Heart left ventricle (tissue), 16 donors: Measurements from ENCODE around the gene FGB. TPM values are rescaled to one million over a fixed set of nuclear protein-coding genes. Genes with fewer than 3 reads are reported as not detected.
A peak's percentile ranks its signal among the peaks of the same experiment; 100 is the strongest.

ENCODE experiments used
- ATAC-seq, 4 donors: fragments of 200-7000 bp; cut with Tn5 transposase; one replicate each; pipeline ENCODE4 v1.9.1; 2020 to 2022; ENCODE audit warnings: moderate library complexity in 4 of 4, mild to moderate bottlenecking in 3 of 4, moderate number of reproducible peaks in 1 of 4
- DNase-seq, 5 donors: peaks; one replicate each; pipeline ENCODE4 v3.0.0-alpha.2; 2020
- H3K27ac ChIP-seq, 12 donors: fragments of 200-600 bp; sonication (generic) in 4 of 12; one replicate each; pipeline versions ENCODE4 v1.5.0 to v1.8.0; 2016 to 2022; ENCODE audit warnings: mild to moderate bottlenecking in 2 of 12
- H3K27me3 ChIP-seq, 9 donors: fragments of 200-600 bp; sonication (generic) in 2 of 9; one replicate each; pipeline versions ENCODE4 v1.5.1 to v1.8.0; 2016 to 2022; ENCODE audit warnings: mild to moderate bottlenecking in 3 of 9
- H3K36me3 ChIP-seq, 9 donors: fragments of 200-600 bp; sonication (generic) in 2 of 9; one replicate each; pipeline versions ENCODE4 v1.5.0 to v1.8.0; 2018 to 2022; ENCODE audit warnings: mild to moderate bottlenecking in 2 of 9
- H3K4me1 ChIP-seq, 12 donors: fragments of 200-600 bp; sonication (generic) in 4 of 12; one replicate each; pipeline versions ENCODE4 v1.5.0 to v1.8.0; 2016 to 2022; ENCODE audit warnings: mild to moderate bottlenecking in 3 of 12
- H3K4me3 ChIP-seq, 12 donors: fragments of 200-600 bp; sonication (generic) in 4 of 12; one replicate each; pipeline versions ENCODE4 v1.5.0 to v1.8.0; 2017 to 2022; ENCODE audit warnings: mild to moderate bottlenecking in 9 of 12, moderate library complexity in 4 of 12
- H3K9me3 ChIP-seq, 12 donors: fragments of 200-600 bp; sonication (generic) in 4 of 12; one replicate each; pipeline versions ENCODE4 v1.5.0 to v1.8.0; 2016 to 2022; ENCODE audit warnings: mild to moderate bottlenecking in 1 of 12
- POLR2A ChIP-seq, 2 donors: fragments of 450-650 bp; IDR thresholded peaks; one replicate each; pipeline ENCODE4 v1.6.1; 2017; ENCODE audit warnings: antibody characterized with exemption in 2 of 2, mild to moderate bottlenecking in 2 of 2, moderate library complexity in 2 of 2
- WGBS, 4 donors: extraction: QIAGEN DNeasy Blood & Tissue Kit in 2 of 4; methylation state at CpG; one replicate each; pipeline versions ENCODE4 v1.1.5 to v1.1.7; 2013 to 2018; 5-methylcytosine and 5-hydroxymethylcytosine counted together
- intact Hi-C, 10 donors: fragments of 100-400 bp; cut with DNase I; formaldehyde crosslinking; loops; one replicate each; pipeline versions ENCODE4 v1.11.1 to v1.14.2; 2022
- polyA plus RNA-seq, 2 donors: library from polyadenylated mRNA; stranded (reverse); fragments of 200-250 nt; gene quantifications; one replicate each; pipeline ENCODE4 v1.2.3, GENCODE V29; 2013
- total RNA-seq, 9 donors: library from RNA; depleted of rRNA in 2 of 9; stranded (reverse); fragments of >200 nt in 2 of 9; fragmentation: NEBNext Ultra II Directional in 3 of 9; extraction: Animal tissue kit (Norgen Biotek cat#: 25700) in 3 of 9; gene quantifications; one replicate each; pipeline versions ENCODE4 v1.1.0 to v1.2.4, GENCODE V29; 2016 to 2023
- TF ChIP-seq, protein P1 (sequence below), 12 donors: fragments of 200-600 bp; sonication (generic) in 4 of 12; IDR thresholded peaks; one replicate each; pipeline versions ENCODE4 v1.5.0 to v1.8.0; 2018 to 2022; ENCODE audit warnings: antibody characterized with exemption in 12 of 12, mild to moderate bottlenecking in 5 of 12
- donor health status: ischemic (EF 13 %, LVEDD 7.1; RV severe dilation, severe dysfunction).
- donor health status: healthy with polysubstance abuse.
- donor health status: DM: no; HTN: yes; CAD: no.
- donor health status: DM: no; HTN: no; CAD: no.
- donor health status: ischemic (EF 25% LVEDD 6.9; RV normal size, moderate dysfunction).
- donor health status: ischemic (EF 25% LVEDD 5.7; RV mildly dilated, moderate dysfunction).
- donor health status: healthy.
- donor health status: DM: yes; HTN: yes; CAD: no.
- donor health status: ischemic (EF 35%, LVEDD 5.7; RV mildly dilated, moderate dysfunction).
- donor health status: nonischemic (EF 11% LVEDD 7.7; RV severe dilation, severe dysfunction).
- donor health status: DM: yes; HTN: yes; CAD: no.
- donor health status: PGD.
- donor health status: ischemic (EF 29% LVEDD 5.4; RV normal size, mild dysfunction).
- donor health status: nonischemic (EF 23%, LVEDD 6.1; RV moderate dilation, normal function).

FGB gene
- total and polyA plus RNA-seq, 11 donors: 0.25 to 1.6 (median 0.46) TPM; not detected in 8

DNA sequence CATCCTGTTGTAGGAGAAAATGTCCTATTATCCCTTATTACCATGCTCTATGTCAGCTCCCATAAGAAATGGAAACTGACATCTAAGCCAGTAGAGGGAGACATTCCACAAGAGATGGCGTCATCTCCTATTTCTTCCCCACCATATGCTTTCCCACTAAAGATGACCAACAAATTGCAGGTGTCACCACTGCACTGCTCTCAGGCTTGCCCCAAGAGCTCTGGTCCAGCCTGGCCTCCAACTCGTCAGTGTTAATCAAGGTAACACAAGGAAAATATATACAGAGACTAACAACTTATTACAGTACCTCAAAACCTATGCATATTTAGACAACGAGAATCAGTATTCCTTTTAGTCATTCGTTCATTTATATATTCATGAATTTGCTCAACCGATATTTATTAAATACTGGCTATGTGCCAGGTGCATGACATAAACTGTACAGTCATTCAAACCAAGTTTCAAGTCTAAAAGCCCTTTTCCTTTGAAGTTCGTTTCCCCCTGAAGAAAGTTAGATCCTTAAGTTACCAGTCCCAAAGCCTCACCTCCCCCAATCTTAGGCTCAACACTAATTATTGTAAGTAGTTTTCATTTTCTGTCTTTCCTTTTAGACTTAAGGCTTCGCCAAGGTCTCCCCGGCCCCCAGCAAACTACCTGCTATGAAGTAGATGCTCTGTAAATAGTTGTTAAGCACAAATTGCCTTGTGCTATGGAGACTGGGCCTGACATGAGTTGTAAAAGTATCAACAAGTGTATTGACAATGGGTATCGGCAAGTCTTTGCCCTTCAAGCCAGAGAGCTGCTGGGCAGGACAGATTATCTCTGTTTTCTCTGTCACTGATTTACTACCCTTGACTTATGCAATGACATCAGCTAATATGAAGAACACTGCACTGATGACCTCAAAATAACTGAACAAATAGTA, 3.1 kb upstream of the FGB start:
- DNase-seq: no peak
- H3K27me3 ChIP-seq: no peaks in the 10 kb centered on the region
- WGBS, 4 donors: 69 to 76% (median 75%) methylated on average over 9 of the region's 9 CpGs
- no peak overlapping the region for H3K27ac ChIP-seq
- H3K36me3 ChIP-seq: no peaks in the 10 kb centered on the region
- TF ChIP-seq, protein P1, sequence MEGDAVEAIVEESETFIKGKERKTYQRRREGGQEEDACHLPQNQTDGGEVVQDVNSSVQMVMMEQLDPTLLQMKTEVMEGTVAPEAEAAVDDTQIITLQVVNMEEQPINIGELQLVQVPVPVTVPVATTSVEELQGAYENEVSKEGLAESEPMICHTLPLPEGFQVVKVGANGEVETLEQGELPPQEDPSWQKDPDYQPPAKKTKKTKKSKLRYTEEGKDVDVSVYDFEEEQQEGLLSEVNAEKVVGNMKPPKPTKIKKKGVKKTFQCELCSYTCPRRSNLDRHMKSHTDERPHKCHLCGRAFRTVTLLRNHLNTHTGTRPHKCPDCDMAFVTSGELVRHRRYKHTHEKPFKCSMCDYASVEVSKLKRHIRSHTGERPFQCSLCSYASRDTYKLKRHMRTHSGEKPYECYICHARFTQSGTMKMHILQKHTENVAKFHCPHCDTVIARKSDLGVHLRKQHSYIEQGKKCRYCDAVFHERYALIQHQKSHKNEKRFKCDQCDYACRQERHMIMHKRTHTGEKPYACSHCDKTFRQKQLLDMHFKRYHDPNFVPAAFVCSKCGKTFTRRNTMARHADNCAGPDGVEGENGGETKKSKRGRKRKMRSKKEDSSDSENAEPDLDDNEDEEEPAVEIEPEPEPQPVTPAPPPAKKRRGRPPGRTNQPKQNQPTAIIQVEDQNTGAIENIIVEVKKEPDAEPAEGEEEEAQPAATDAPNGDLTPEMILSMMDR (IDR thresholded peaks at IDR 0.05): peak in 7 of 12 donors; percentile 4 to 40 (median 31)
- no peak for TF ChIP-seq POLR2A (IDR thresholded peaks at IDR 0.05)
- no peaks in the 10 kb centered on the region for H3K4me1 ChIP-seq
- no peak for ATAC-seq
- no peaks in the 10 kb centered on the region for H3K9me3 ChIP-seq
- H3K4me3 ChIP-seq: no peak overlapping the region
- intact Hi-C loops: loop anchor here in 7 of 10 donors (5.0 to 10.0 kb wide), 6 partner anchors 58 to 815 kb away; partner anchors contain the start of gene MAP9 (in 2 of the 7)

DNA sequence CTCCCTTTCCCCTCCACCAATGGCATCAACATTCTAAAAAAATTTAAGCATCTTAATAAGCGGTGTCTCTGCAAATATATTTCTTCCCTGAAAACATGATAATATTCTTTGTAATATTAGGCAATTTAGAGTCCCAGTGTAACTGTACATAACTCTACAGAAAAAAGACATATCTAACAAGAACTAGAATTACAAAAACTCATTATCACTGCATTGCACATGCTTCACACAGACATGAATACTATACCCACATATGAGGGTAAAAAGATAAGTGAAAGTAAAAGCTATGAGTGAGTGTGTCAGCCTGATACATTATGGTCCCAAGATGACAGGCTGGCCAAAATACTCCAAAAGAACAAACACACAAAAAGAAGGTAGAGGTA, 2.4 kb upstream of the FGB start:
- Histone ChIP-seq H3K36me3 (no peaks in the 10 kb centered on the region), H3K27me3 (no peaks in the 10 kb centered on the region), H3K4me1 (no peaks in the 10 kb centered on the region), H3K27ac (no peak overlapping the region), H3K9me3 (no peaks in the 10 kb centered on the region), H3K4me3 (no peak overlapping the region)
- WGBS, 4 donors: 93 to 97% (median 94%) methylated on average over 1 of the region's 1 CpG
- ATAC-seq: no peak
- no peak for TF ChIP-seq POLR2A (IDR thresholded peaks at IDR 0.05)
- TF ChIP-seq, protein P1 (IDR thresholded peaks at IDR 0.05): no peak
- no peak for DNase-seq
- intact Hi-C loops: loop anchor here in 1 of 10 donors (10.0 kb wide), 1 partner anchor 204 kb away; no protein-coding TSS in a partner anchor

DNA sequence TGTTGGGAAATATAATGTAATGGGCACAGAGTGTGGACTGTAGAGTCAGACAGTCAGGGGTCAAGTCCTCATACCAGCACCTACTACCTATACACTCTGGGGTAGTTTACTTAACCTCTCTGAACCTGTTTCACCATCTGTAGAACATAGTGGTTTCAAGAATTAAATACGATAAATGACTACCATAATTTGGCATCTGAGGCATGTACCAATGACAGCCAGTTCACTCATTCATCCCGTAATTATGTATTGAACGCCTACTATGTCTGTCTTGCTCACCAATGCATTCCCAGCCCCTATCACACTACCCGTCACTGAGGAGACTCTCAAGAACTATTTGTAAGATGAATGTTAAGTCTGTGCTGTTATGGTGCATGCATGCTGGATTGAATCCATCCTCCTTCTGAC, 2.0 kb upstream of the FGB start:
- TF ChIP-seq, protein P1 (IDR thresholded peaks at IDR 0.05): no peak
- no peak for TF ChIP-seq POLR2A (IDR thresholded peaks at IDR 0.05)
- 71 to 78% (median 74%) methylated on average over 4 of the region's 4 CpGs for WGBS, 4 donors
- intact Hi-C loops: loop anchor here in 1 of 10 donors (10.0 kb wide), 1 partner anchor 204 kb away; no protein-coding TSS in a partner anchor

DNA sequence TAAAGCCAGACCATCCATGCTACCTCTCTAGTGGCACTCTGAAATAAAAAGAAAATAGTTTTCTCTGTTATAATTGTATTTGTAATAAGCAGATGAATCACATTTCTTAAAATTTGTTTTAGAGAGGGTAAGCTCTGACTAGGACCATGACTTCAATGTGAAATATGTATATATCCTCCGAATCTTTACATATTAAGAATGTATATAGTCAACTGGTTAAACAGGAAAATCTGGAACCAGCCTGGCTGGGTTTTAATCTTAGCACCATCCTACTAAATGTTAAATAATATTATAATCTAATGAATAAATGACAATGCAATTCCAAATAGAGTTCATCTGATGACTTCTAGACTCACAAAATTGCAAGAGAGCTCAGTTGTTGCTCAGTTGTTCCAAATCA, 1.5 kb downstream of the FGB start:
- H3K36me3 ChIP-seq: no peaks in the 10 kb centered on the region
- no peak overlapping the region for H3K4me3 ChIP-seq
- no peaks in the 10 kb centered on the region for H3K4me1 ChIP-seq
- intact Hi-C loops: loop anchor here in 1 of 10 donors (10.0 kb wide), 1 partner anchor 200 kb away; no protein-coding TSS in a partner anchor
- no peaks in the 10 kb centered on the region for H3K9me3 ChIP-seq
- ATAC-seq (no peak), DNase-seq (no peak)
- H3K27me3 ChIP-seq: no peaks in the 10 kb centered on the region
- no peak overlapping the region for H3K27ac ChIP-seq
- 90 to 92% (median 91%) methylated on average over 1 of the region's 1 CpG for whole genome bisulfite sequencing, 4 donors
- no peak for TF ChIP-seq POLR2A (IDR thresholded peaks at IDR 0.05)
- TF ChIP-seq, protein P1 (IDR thresholded peaks at IDR 0.05): no peak

More for the DNA sequence above, 2.0 kb upstream of the FGB start:
- no peak for DNase-seq
- H3K36me3 ChIP-seq: no peaks in the 10 kb centered on the region
- no peaks in the 10 kb centered on the region for H3K9me3 ChIP-seq
- ATAC-seq: no peak
- H3K27ac ChIP-seq: no peak overlapping the region
- no peaks in the 10 kb centered on the region for H3K4me1 ChIP-seq
- H3K4me3 ChIP-seq: no peak overlapping the region
- no peaks in the 10 kb centered on the region for H3K27me3 ChIP-seq
